ENCODE results near the gene OTOS.

OTOS gene

DNA sequence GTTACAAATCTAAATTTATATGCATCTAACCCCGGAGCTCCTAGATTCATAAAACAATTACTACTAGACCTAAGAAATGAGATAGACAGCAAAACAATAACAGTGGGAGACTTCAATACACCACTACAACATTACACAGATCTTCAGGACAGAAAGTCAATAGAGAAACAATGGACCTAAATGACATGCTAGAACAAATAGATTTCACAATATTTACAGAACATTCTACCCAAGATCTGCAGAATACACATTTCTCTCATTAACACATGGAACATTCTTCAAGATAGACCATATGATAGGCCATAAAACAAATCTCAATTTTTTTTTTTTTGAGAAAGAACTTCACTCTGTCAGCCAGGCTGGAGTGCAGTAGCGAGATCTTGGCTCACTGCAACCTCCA is 42.1 kb downstream of the OTOS start:
- H2BK120ac ChIP-seq (ENCODE audit: low read depth, low read length): no peak overlapping the region
- peaks cover 0 to 2% of the 10 kb centered on the region in 2 donors for H3K9me3 ChIP-seq (replicated peaks in 1 of 2; ENCODE audit: control insufficient read depth in 2 of 2, insufficient read depth in 1 of 2, low read depth in 1 of 2, low read length in 2 of 2)
- H3K27me3 ChIP-seq (ENCODE audit: control insufficient read depth in 3 of 3, insufficient read depth in 3 of 3, low read depth in 1 of 3, low read length in 3 of 3): peaks cover 0 to 50% (median 13%) of the 10 kb centered on the region in 3 experiments
- H3K23ac ChIP-seq (ENCODE audit: low read depth, low read length, poor library complexity): no peak overlapping the region
- H2BK12ac ChIP-seq (ENCODE audit: low read length): no peak overlapping the region
- no peak overlapping the region for H4K91ac ChIP-seq (ENCODE audit: low read depth, low read length, poor library complexity)
- H3K9ac ChIP-seq (ENCODE audit: low read depth, low read length, poor library complexity): no peak overlapping the region
- peaks cover 0 to 5% of the 10 kb centered on the region in 2 donors for H3K4me1 ChIP-seq (ENCODE audit: control insufficient read depth in 2 of 2, insufficient read depth in 1 of 2, low read depth in 1 of 2, low read length in 2 of 2)
- no peak overlapping the region for H3K4me3 ChIP-seq (ENCODE audit: low read length in 2 of 2)
- H2AFZ ChIP-seq (ENCODE audit: low read length): no peak overlapping the region
- no peak for DNase-seq (ENCODE audit: low spot score)
- H2BK15ac ChIP-seq (ENCODE audit: low read length): no peak overlapping the region
- WGBS, 2 donors (ENCODE audit: extremely low coverage in 2 of 2, insufficient read length in 2 of 2, insufficient replicate concordance in 1 of 2): no CpG with 5 or more reads among the region's 2 CpGs
- no peaks in the 10 kb centered on the region for H3K79me1 ChIP-seq (ENCODE audit: low read depth, low read length)
- no peak overlapping the region for H3K14ac ChIP-seq (ENCODE audit: low read length)
- H3K18ac ChIP-seq (ENCODE audit: low read length): no peak overlapping the region
- no peak overlapping the region for H4K8ac ChIP-seq (ENCODE audit: low read depth, low read length)
- no peaks in the 10 kb centered on the region for H3K36me3 ChIP-seq (replicated peaks in 1 of 2; ENCODE audit: control insufficient read depth in 2 of 2, insufficient read depth in 2 of 2, low read length in 2 of 2)
- no peak overlapping the region for H3K27ac ChIP-seq (replicated peaks; ENCODE audit: low read length)
- H2AK5ac ChIP-seq (ENCODE audit: low read depth, low read length): no peak overlapping the region
- H3K4me2 ChIP-seq (ENCODE audit: insufficient read depth, low read length, poor library complexity, severe bottlenecking): no peak overlapping the region
- no peak overlapping the region for H3K4ac ChIP-seq (ENCODE audit: low read length)
- H2BK5ac ChIP-seq (ENCODE audit: low read length): no peak overlapping the region

DNA sequence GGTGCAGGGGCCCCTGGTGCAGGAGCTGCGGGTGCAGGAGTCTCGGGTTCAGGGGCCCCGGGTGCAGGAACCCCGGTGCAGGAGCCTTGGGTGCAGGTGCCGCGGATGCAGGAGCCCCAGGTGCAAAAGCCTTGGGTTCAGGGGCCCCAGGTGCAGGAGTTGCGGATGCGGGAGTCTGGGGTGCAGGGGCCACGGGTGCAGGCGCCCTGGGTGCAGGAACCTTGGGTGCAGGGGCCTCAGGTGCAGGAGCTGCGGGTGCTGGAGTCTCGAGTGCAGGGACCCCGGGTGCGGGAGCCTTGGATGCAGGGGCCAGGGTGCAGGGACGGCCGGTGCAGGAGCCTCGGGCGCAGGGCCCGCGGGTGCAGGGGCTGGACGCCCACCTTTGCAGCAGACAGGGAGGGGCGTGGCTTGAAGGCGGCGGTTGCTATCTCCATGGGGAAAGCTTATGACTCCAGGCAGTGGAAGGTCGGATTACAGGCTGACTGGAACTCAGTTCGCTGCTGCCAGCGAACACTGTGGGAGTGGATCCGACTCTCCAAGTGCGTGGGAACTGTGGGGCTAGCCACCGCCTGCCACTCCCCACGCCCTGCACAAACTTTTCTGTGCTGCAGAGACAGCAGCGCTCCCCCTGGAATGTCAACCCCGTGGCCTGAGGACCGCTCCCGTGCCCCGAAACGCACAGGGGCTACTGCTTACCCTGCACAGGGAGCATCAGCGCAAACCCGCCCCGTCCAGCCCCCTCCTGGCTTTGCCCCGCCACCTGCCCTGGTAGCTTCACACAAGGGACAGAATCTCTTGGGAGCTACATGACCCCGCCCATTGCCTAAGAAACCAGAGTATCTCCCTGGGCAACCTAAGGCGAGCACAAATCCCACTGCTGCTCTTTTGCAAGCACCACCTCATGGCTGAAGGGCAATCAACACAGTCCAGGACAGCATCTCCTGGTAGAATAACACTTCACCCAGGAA is 44.6 kb downstream of the OTOS start:
- Histone ChIP-seq H4K91ac (ENCODE audit: low read depth, low read length, poor library complexity) (no peak overlapping the region), H3K14ac (ENCODE audit: low read length) (no peak overlapping the region), H3K27ac (replicated peaks; ENCODE audit: low read length) (no peak overlapping the region), H4K8ac (ENCODE audit: low read depth, low read length) (no peak overlapping the region), H2BK120ac (ENCODE audit: low read depth, low read length) (peak overlapping the region; percentile 24), H3K4me1 (ENCODE audit: control insufficient read depth in 2 of 2, insufficient read depth in 1 of 2, low read depth in 1 of 2, low read length in 2 of 2) (peaks cover 0 to 5% of the 10 kb centered on the region in 2 donors), H3K27me3 (ENCODE audit: control insufficient read depth in 3 of 3, insufficient read depth in 3 of 3, low read depth in 1 of 3, low read length in 3 of 3) (peaks cover 0 to 47% (median 13%) of the 10 kb centered on the region in 3 experiments), H3K4me2 (ENCODE audit: insufficient read depth, low read length, poor library complexity, severe bottlenecking) (peak overlapping the region; percentile 68), H2BK12ac (ENCODE audit: low read length) (peak overlapping the region; percentile 1), H2BK5ac (ENCODE audit: low read length) (peak overlapping the region; percentile 42), H2AFZ (ENCODE audit: low read length) (peak overlapping the region; percentile 32), H3K4me3 (ENCODE audit: low read length in 2 of 2) (peak overlapping the region in 1 of 2 donors; percentile 76), H3K23ac (ENCODE audit: low read depth, low read length, poor library complexity) (peak overlapping the region; percentile 25), H3K79me1 (ENCODE audit: low read depth, low read length) (no peaks in the 10 kb centered on the region), H2AK5ac (ENCODE audit: low read depth, low read length) (peak overlapping the region; percentile 54), H3K4ac (ENCODE audit: low read length) (no peak overlapping the region), H3K18ac (ENCODE audit: low read length) (peak overlapping the region; percentile 93), H3K9me3 (replicated peaks in 1 of 2; ENCODE audit: control insufficient read depth in 2 of 2, insufficient read depth in 1 of 2, low read depth in 1 of 2, low read length in 2 of 2) (peaks cover 0 to 2% of the 10 kb centered on the region in 2 donors), H3K36me3 (replicated peaks in 1 of 2; ENCODE audit: control insufficient read depth in 2 of 2, insufficient read depth in 2 of 2, low read length in 2 of 2) (no peaks in the 10 kb centered on the region), H2BK15ac (ENCODE audit: low read length) (peak overlapping the region; percentile 84), H3K9ac (ENCODE audit: low read depth, low read length, poor library complexity) (no peak overlapping the region)
- no CpG with 5 or more reads among the region's 43 CpGs for WGBS, 2 donors (ENCODE audit: extremely low coverage in 2 of 2, insufficient read length in 2 of 2, insufficient replicate concordance in 1 of 2)
- peak; percentile 17 for DNase-seq (ENCODE audit: low spot score)

DNA sequence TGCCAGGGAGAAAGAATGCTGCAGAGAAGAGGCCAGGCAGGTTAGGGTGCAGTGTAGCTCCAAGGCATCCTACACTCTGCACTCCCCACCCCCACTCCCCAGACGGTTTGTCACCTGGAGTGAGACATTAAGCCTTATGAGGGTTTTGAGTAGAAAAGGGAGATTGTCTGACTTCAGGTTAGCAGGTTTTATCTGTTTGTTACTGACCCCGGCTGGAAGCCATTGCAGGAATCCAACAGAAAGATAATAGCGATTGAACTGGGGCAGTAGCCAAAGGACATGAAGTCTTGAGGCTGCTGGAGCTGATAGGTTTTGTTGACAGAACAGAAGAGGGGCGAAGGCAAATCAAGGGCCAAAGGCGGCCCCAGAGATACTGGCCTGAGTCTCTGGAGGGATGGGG is 51.2 kb downstream of the OTOS start:
- H2BK15ac ChIP-seq (ENCODE audit: low read length): no peak overlapping the region
- peaks cover 0 to 9% of the 10 kb centered on the region in 2 donors for H3K9me3 ChIP-seq (replicated peaks in 1 of 2; ENCODE audit: control insufficient read depth in 2 of 2, insufficient read depth in 1 of 2, low read depth in 1 of 2, low read length in 2 of 2)

More for the DNA sequence above, 51.2 kb downstream of the OTOS start:
- no peak overlapping the region for H3K27ac ChIP-seq (replicated peaks; ENCODE audit: low read length)
- WGBS, 2 donors (ENCODE audit: extremely low coverage in 2 of 2, insufficient read length in 2 of 2, insufficient replicate concordance in 1 of 2): no CpG with 5 or more reads among the region's 5 CpGs
- no peak overlapping the region for H2AFZ ChIP-seq (ENCODE audit: low read length)
- H3K79me1 ChIP-seq (ENCODE audit: low read depth, low read length): no peaks in the 10 kb centered on the region
- no peak overlapping the region for H3K23ac ChIP-seq (ENCODE audit: low read depth, low read length, poor library complexity)
- no peaks in the 10 kb centered on the region for H3K36me3 ChIP-seq (replicated peaks in 1 of 2; ENCODE audit: control insufficient read depth in 2 of 2, insufficient read depth in 2 of 2, low read length in 2 of 2)
- no peak overlapping the region for H3K18ac ChIP-seq (ENCODE audit: low read length)
- H3K4me2 ChIP-seq (ENCODE audit: insufficient read depth, low read length, poor library complexity, severe bottlenecking): no peak overlapping the region
- H3K9ac ChIP-seq (ENCODE audit: low read depth, low read length, poor library complexity): no peak overlapping the region
- no peak overlapping the region for H4K91ac ChIP-seq (ENCODE audit: low read depth, low read length, poor library complexity)
- H3K4me1 ChIP-seq (ENCODE audit: control insufficient read depth in 2 of 2, insufficient read depth in 1 of 2, low read depth in 1 of 2, low read length in 2 of 2): no peaks in the 10 kb centered on the region
- H2AK5ac ChIP-seq (ENCODE audit: low read depth, low read length): no peak overlapping the region
- no peak for DNase-seq (ENCODE audit: low spot score)
- no peak overlapping the region for H3K4ac ChIP-seq (ENCODE audit: low read length)
- H3K4me3 ChIP-seq (ENCODE audit: low read length in 2 of 2): no peak overlapping the region
- no peak overlapping the region for H2BK12ac ChIP-seq (ENCODE audit: low read length)
- no peak overlapping the region for H4K8ac ChIP-seq (ENCODE audit: low read depth, low read length)
- no peak overlapping the region for H2BK5ac ChIP-seq (ENCODE audit: low read length)
- H3K27me3 ChIP-seq (ENCODE audit: control insufficient read depth in 3 of 3, insufficient read depth in 3 of 3, low read depth in 1 of 3, low read length in 3 of 3): peaks cover 0 to 9% (median 0%) of the 10 kb centered on the region in 3 experiments
- H2BK120ac ChIP-seq (ENCODE audit: low read depth, low read length): no peak overlapping the region
- no peak overlapping the region for H3K14ac ChIP-seq (ENCODE audit: low read length)

Data from neuronal stem cell (in vitro differentiated cells).